MM.1S (cell line): ENCODE measurements around the gene RBM25.
A peak's percentile ranks its signal among the peaks of the same experiment; 100 is the strongest.
"Not testable (repeated sequence)": the region's sequence is repeated elsewhere in the genome, so short reads cannot be mapped to it uniquely, and the experiment has no call there.

ENCODE experiments used
- DNase-seq: peaks from one replicate; pipeline ENCODE4 v3.0.0-alpha.2; 2015
- H2AFZ ChIP-seq: fragments of 300-600 bp; sonication (generic); 2 replicates; pipeline ENCODE4 v1.6.0; 2016; ENCODE audit warnings: antibody characterized with exemption, low read length
- H3F3A ChIP-seq: fragments of 300-600 bp; sonication (generic); 2 replicates; pipeline ENCODE4 v1.6.1; 2016; ENCODE audit warnings: mild to moderate bottlenecking, antibody characterized with exemption, low read length, moderate library complexity, mixed read lengths; ENCODE audit not compliant: insufficient read depth
- H3K27ac ChIP-seq: fragments of 300-600 bp; sonication (generic); 2 replicates; pipeline ENCODE4 v1.5.1; 2016; ENCODE audit warnings: mild to moderate bottlenecking, low read length
- H3K27me3 ChIP-seq: fragments of 300-600 bp; sonication (generic); replicated peaks from 2 replicates; pipeline ENCODE4 v1.6.0; 2016; ENCODE audit warnings: low read length; ENCODE audit not compliant: insufficient read depth
- H3K36me3 ChIP-seq: fragments of 300-600 bp; sonication (generic); replicated peaks from 2 replicates; pipeline ENCODE4 v1.6.1; 2016; ENCODE audit warnings: mild to moderate bottlenecking, low read length, mixed read lengths; ENCODE audit not compliant: insufficient read depth
- H3K4me1 ChIP-seq: fragments of 300-600 bp; sonication (generic); 2 replicates; pipeline ENCODE4 v1.6.1; 2016; ENCODE audit warnings: low read length, mixed read lengths
- H3K4me2 ChIP-seq: fragments of 300-600 bp; sonication (generic); 2 replicates; pipeline ENCODE4 v1.6.0; 2016; ENCODE audit warnings: low read depth, low read length
- H3K4me3 ChIP-seq: fragments of 300-600 bp; sonication (generic); 2 replicates; pipeline ENCODE4 v1.5.1; 2016; ENCODE audit warnings: low read length, mixed read lengths
- H3K79me2 ChIP-seq: fragments of 300-600 bp; sonication (generic); 2 replicates; pipeline ENCODE4 v1.6.1; 2016; ENCODE audit warnings: mixed run types, low read length, mixed read lengths
- H3K9ac ChIP-seq: fragments of 300-600 bp; sonication (generic); 2 replicates; pipeline ENCODE4 v1.6.1; 2016; ENCODE audit warnings: low read length, mixed read lengths
- H3K9me2 ChIP-seq: fragments of 300-600 bp; sonication (generic); replicated peaks from 2 replicates; pipeline ENCODE4 v1.6.1; 2016; ENCODE audit warnings: mild to moderate bottlenecking, low read length, mixed read lengths; ENCODE audit not compliant: insufficient read depth
- H3K9me3 ChIP-seq: fragments of 300-600 bp; sonication (generic); replicated peaks from 2 replicates; pipeline ENCODE4 v1.6.1; 2016; ENCODE audit warnings: mild to moderate bottlenecking, low read length, mixed read lengths; ENCODE audit not compliant: insufficient read depth
- H4K20me1 ChIP-seq: fragments of 300-600 bp; sonication (generic); 2 replicates; pipeline ENCODE4 v1.6.1; 2016; ENCODE audit warnings: mild to moderate bottlenecking, low read length, moderate library complexity, mixed read lengths; ENCODE audit not compliant: insufficient read depth
- CTCF ChIP-seq: fragments of 300-600 bp; sonication (generic); IDR thresholded peaks from 2 replicates; pipeline ENCODE4 v1.5.1; 2016; ENCODE audit warnings: antibody characterized with exemption, low read length, mixed read lengths
- EZH2 ChIP-seq: fragments of 300-600 bp; sonication (generic); optimal IDR thresholded peaks from 2 replicates; pipeline ENCODE3; 2017; ENCODE audit warnings: low read depth, mild to moderate bottlenecking, antibody characterized with exemption, low read length, mixed read lengths
- EZH2phosphoT487 ChIP-seq: fragments of 300-600 bp; sonication (generic); IDR thresholded peaks from 2 replicates; pipeline ENCODE4 v1.6.1; 2018; ENCODE audit warnings: antibody characterized with exemption, low read length

The RBM25 gene

GRCh38 chr14:73058224-73058921 lies at the start of gene RBM25:
Gene RBM25, plus strand, starts transcription at chr14:73058534. Its CDS starts 13,108 bp downstream, at chr14:73071642.
- no peaks in the 10 kb centered on the region for H3K27me3 ChIP-seq
- H3F3A ChIP-seq = no peaks in the 10 kb centered on the region
- H3K4me2 ChIP-seq = peak within 1 kb of the TSS; percentile 61
- peaks cover 47% of the 10 kb centered on the region for H3K79me2 ChIP-seq
- no peaks in the 10 kb centered on the region for H3K9me2 ChIP-seq
- no peaks in the 10 kb centered on the region for H3K36me3 ChIP-seq
- H4K20me1 ChIP-seq = no peaks in the 10 kb centered on the region; the same call in 1 of the 2 replicates
- TF ChIP-seq CTCF (no peak), EZH2 (no peak), EZH2phosphoT487 (no peak)
- H2AFZ ChIP-seq = peak within 1 kb of the TSS; percentile 78
- H3K4me1 ChIP-seq = no peaks in the 10 kb centered on the region
- H3K4me3 ChIP-seq = peak within 1 kb of the TSS; percentile 79
- H3K9ac ChIP-seq = peak within 1 kb of the TSS; percentile 84
- peak within 1 kb of the TSS; percentile 86 for H3K27ac ChIP-seq
- no peaks in the 10 kb centered on the region for H3K9me3 ChIP-seq
- DNase-seq = peak; percentile 92

GRCh38 chr14:73011189-73011588 lies 47.1 kb upstream of the RBM25 start:
- not testable (repeated sequence) for H3K27me3 ChIP-seq, H3K9me2 ChIP-seq, H3K9me3 ChIP-seq, H3K79me2 ChIP-seq, DNase-seq, H3K4me1 ChIP-seq, H2AFZ ChIP-seq, H3K36me3 ChIP-seq, H3K4me3 ChIP-seq, H3K9ac ChIP-seq, H3K4me2 ChIP-seq, H3K27ac ChIP-seq, H4K20me1 ChIP-seq
- H3F3A ChIP-seq = peaks cover 13% of the 10 kb centered on the region

- H3K36me3 ChIP-seq = no peaks in the 10 kb centered on the region
- H3K4me1 ChIP-seq = peaks cover 4% of the 10 kb centered on the region; the same call in 1 of the 2 replicates
- no peaks in the 10 kb centered on the region for H3K27me3 ChIP-seq
- H3K27ac ChIP-seq = peak overlapping the region; percentile 76; the same call in 1 of the 2 replicates
- no peaks in the 10 kb centered on the region for H3K9me2 ChIP-seq
- H2AFZ ChIP-seq = no peak overlapping the region
- DNase-seq = peak; percentile 56
- H3K4me2 ChIP-seq = peak overlapping the region; percentile 49
- H4K20me1 ChIP-seq = no peaks in the 10 kb centered on the region
- TF ChIP-seq EZH2phosphoT487 (no peak), CTCF (no peak), EZH2 (no peak)
- peaks cover 3% of the 10 kb centered on the region; the same call in 1 of the 2 replicates for H3K79me2 ChIP-seq
- no peak overlapping the region for H3K4me3 ChIP-seq
- H3K9me3 ChIP-seq = no peaks in the 10 kb centered on the region
- H3K9ac ChIP-seq = no peak overlapping the region
- H3F3A ChIP-seq = peaks cover 13% of the 10 kb centered on the region
These were observed 44.2 kb upstream of the RBM25 start for GRCh38 chr14:73014105-73014504.

- H3K4me2 ChIP-seq, H3K27ac ChIP-seq, H3K36me3 ChIP-seq, H3K27me3 ChIP-seq, H3K9me3 ChIP-seq, H3K9me2 ChIP-seq, H3K4me3 ChIP-seq, H3K79me2 ChIP-seq, DNase-seq, H2AFZ ChIP-seq, H4K20me1 ChIP-seq, H3K4me1 ChIP-seq, H3K9ac ChIP-seq: not testable (repeated sequence)
- peaks cover 13% of the 10 kb centered on the region for H3F3A ChIP-seq
These were observed 42.8 kb upstream of the RBM25 start for GRCh38 chr14:73015552-73015951.

GRCh38 chr14:73016011-73016410 lies 42.3 kb upstream of the RBM25 start:
- not testable (repeated sequence) for H3K9ac ChIP-seq, H4K20me1 ChIP-seq, H3K4me3 ChIP-seq, H3K27ac ChIP-seq, H3K4me2 ChIP-seq, H3K27me3 ChIP-seq, H3K9me2 ChIP-seq, DNase-seq, H3K9me3 ChIP-seq, H3K4me1 ChIP-seq, H3K36me3 ChIP-seq, H2AFZ ChIP-seq, H3K79me2 ChIP-seq
- H3F3A ChIP-seq = peaks cover 13% of the 10 kb centered on the region
